GM19397 (cell line): ENCODE results near the gene MAPK8IP1.

Experiments used
- ATAC-seq: cut with Tn5 transposase; IDR thresholded peaks from one replicate; pipeline ENCODE4 v1.9.1; 2021; ENCODE audit warnings: mild to moderate bottlenecking, moderate library complexity; ENCODE audit not compliant: unreplicated experiment

MAPK8IP1 gene

GRCh38 chr11:45906965-45907611 lies 21.6 kb downstream of the MAPK8IP1 start, which contains the start of gene FREY1:
TSS of gene FREY1 (minus strand) at chr11:45907271. CDS start at chr11:45907245, 26 bp downstream.
- no peak for ATAC-seq

GRCh38 chr11:45907911-45908370 lies 22.5 kb downstream of the MAPK8IP1 start:
- ATAC-seq = no peak

GRCh38 chr11:45909594-45910475 lies 24.4 kb downstream of the MAPK8IP1 start:
- no peak for ATAC-seq

GRCh38 chr11:45910623-45911022 lies 25.2 kb downstream of the MAPK8IP1 start:
- no peak for ATAC-seq

- no peak for ATAC-seq
Measured at GRCh38 chr11:45913514-45913913, 28.1 kb downstream of the MAPK8IP1 start.

GRCh38 chr11:45913942-45914635 lies 28.6 kb downstream of the MAPK8IP1 start:
- no peak for ATAC-seq

GRCh38 chr11:45915446-45915845 lies 30.0 kb downstream of the MAPK8IP1 start:
- ATAC-seq = no peak

- no peak for ATAC-seq
Measured at GRCh38 chr11:45917286-45917622, 31.8 kb downstream of the MAPK8IP1 start.

- ATAC-seq = peak; percentile 85
Measured at GRCh38 chr11:45917623-45918330, 32.3 kb downstream of the MAPK8IP1 start, which contains the start of gene PEX16. TSS of gene PEX16 (minus strand) at chr11:45917877. CDS start at chr11:45917811, 66 bp downstream.

GRCh38 chr11:45918331-45918941 lies 33.0 kb downstream of the MAPK8IP1 start:
- ATAC-seq = peak; percentile 34

GRCh38 chr11:45918962-45919675 lies 33.7 kb downstream of the MAPK8IP1 start:
- no peak for ATAC-seq

- no peak for ATAC-seq
Measured at GRCh38 chr11:45919806-45920530, 34.5 kb downstream of the MAPK8IP1 start.

- ATAC-seq = no peak
Measured at GRCh38 chr11:45920531-45921477, 35.4 kb downstream of the MAPK8IP1 start.

GRCh38 chr11:45921561-45922424 lies 36.3 kb downstream of the MAPK8IP1 start:
- ATAC-seq = no peak

GRCh38 chr11:45922425-45923082 lies 37.1 kb downstream of the MAPK8IP1 start, which contains the start of gene LARGE2:
TSS of gene LARGE2 (plus strand) at chr11:45922656. CDS start at chr11:45922883, 227 bp downstream.
- no peak for ATAC-seq
